ENCODE measurements around the gene EPB41L4B. TPM values are rescaled to one million over a fixed set of nuclear protein-coding genes. Genes with fewer than 3 reads are reported as not detected.

Gene EPB41L4B
- total RNA-seq, 1 donor from 2014 or later, result 0.41 TPM

DNA sequence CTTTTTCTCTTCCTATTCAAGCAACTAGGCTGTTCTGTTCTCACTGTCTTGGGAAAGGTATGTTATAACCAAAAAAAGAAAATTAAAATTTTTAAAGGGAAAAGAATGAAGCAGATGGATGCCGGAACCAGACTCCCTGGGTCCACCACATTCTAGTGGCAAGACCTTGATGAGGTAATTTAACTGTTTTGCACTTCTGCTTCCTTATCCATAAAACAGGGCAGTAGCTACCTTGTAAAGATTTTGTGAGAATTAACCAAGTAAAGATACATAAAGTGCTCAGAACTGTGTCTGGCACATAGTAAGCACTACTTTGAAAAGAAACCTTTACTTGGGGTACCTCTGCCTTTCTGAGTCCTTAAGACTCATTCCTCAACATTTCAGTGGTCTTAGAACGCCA is 17.0 kb downstream of the EPB41L4B start:
- Mint-ChIP-seq H3K36me3 (ENCODE audit: low read depth, unreplicated experiment) (no peaks in the 10 kb centered on the region), H3K9me3 (ENCODE audit: unreplicated experiment) (peaks cover 3% of the 10 kb centered on the region), H3K27ac (ENCODE audit: unreplicated experiment) (no peak overlapping the region), H3K27me3 (ENCODE audit: unreplicated experiment) (peaks cover 6% of the 10 kb centered on the region), H3K4me3 (ENCODE audit: unreplicated experiment) (no peak overlapping the region), H3K4me1 (ENCODE audit: unreplicated experiment) (no peaks in the 10 kb centered on the region)
- TF ChIP-seq, protein P1, sequence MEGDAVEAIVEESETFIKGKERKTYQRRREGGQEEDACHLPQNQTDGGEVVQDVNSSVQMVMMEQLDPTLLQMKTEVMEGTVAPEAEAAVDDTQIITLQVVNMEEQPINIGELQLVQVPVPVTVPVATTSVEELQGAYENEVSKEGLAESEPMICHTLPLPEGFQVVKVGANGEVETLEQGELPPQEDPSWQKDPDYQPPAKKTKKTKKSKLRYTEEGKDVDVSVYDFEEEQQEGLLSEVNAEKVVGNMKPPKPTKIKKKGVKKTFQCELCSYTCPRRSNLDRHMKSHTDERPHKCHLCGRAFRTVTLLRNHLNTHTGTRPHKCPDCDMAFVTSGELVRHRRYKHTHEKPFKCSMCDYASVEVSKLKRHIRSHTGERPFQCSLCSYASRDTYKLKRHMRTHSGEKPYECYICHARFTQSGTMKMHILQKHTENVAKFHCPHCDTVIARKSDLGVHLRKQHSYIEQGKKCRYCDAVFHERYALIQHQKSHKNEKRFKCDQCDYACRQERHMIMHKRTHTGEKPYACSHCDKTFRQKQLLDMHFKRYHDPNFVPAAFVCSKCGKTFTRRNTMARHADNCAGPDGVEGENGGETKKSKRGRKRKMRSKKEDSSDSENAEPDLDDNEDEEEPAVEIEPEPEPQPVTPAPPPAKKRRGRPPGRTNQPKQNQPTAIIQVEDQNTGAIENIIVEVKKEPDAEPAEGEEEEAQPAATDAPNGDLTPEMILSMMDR (IDR thresholded peaks at IDR 0.05; ENCODE audit: unreplicated experiment), result no peak
- no peak for DNase-seq (ENCODE audit: low spot score)

DNA sequence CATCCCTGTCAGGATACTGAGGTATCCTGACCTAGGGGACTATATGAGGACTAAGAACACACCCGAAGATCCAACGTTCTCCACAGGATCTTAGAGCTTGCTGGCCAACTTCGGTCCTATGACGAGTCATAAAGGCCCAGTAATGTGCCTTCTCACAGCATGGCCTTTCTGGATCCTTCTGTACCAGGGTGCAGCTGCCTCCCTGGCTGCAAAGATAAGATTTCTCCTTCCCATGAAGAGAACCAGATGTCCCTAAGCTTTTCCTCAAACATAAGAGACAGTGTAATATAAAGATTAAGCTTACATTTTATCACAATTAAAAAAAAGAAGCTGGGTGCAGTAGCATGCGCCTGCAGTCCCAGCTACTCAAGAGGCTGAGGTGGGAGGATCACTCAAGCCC is 18.3 kb downstream of the EPB41L4B start:
- H3K36me3 Mint-ChIP-seq (ENCODE audit: low read depth, unreplicated experiment), result no peaks in the 10 kb centered on the region
- H3K9me3 Mint-ChIP-seq (ENCODE audit: unreplicated experiment), result peaks cover 3% of the 10 kb centered on the region
- peaks cover 6% of the 10 kb centered on the region for H3K27me3 Mint-ChIP-seq (ENCODE audit: unreplicated experiment)
- no peak overlapping the region for H3K4me3 Mint-ChIP-seq (ENCODE audit: unreplicated experiment)
- no peak overlapping the region for H3K27ac Mint-ChIP-seq (ENCODE audit: unreplicated experiment)
- no peaks in the 10 kb centered on the region for H3K4me1 Mint-ChIP-seq (ENCODE audit: unreplicated experiment)
- TF ChIP-seq, protein P1 (IDR thresholded peaks at IDR 0.05; ENCODE audit: unreplicated experiment), result no peak
- no peak for DNase-seq (ENCODE audit: low spot score)

DNA sequence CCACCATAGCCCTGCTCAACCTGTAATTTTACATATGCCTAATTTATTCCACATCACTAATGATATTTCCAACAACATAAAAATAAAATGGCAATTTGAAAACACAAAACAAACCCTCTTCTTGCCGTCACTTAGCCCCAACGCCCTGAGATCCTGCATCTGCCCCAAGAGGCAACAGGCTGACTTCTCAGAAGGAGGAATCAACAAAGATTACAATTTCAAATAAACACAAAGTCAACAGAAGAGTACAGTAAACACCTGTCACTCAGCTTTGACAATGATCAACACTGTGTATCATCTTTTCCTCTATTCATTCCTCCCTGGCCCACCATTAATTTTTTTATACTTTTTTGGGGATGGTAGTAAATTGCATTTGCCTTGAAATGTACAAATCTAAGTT is 19.8 kb downstream of the EPB41L4B start:
- TF ChIP-seq, protein P1 (IDR thresholded peaks at IDR 0.05; ENCODE audit: unreplicated experiment), result no peak
- H3K4me3 Mint-ChIP-seq (ENCODE audit: unreplicated experiment), result no peak overlapping the region
- peaks cover 3% of the 10 kb centered on the region for H3K9me3 Mint-ChIP-seq (ENCODE audit: unreplicated experiment)
- no peak overlapping the region for H3K27ac Mint-ChIP-seq (ENCODE audit: unreplicated experiment)
- no peak for DNase-seq (ENCODE audit: low spot score)
- peaks cover 6% of the 10 kb centered on the region for H3K27me3 Mint-ChIP-seq (ENCODE audit: unreplicated experiment)
- H3K36me3 Mint-ChIP-seq (ENCODE audit: low read depth, unreplicated experiment), result no peaks in the 10 kb centered on the region
- H3K4me1 Mint-ChIP-seq (ENCODE audit: unreplicated experiment), result no peaks in the 10 kb centered on the region

DNA sequence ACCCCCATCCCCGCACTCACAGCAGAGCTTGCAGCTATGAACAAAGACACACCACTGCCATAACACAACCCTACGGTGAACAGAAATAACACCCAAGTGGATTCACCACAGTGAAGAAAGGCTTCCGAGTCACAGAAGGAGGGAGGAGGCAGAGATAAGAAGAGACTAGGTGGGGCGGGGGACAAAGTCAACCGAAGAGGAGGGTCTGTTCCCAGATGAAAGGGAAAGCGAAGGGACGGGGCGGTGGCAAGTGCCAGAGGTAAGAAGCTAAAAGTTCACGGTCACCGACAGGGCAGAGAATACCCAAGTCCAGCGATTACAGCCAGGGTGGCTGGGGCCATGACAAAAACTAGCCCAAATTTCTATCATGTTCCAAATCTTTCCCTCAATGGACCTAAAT is 21.0 kb downstream of the EPB41L4B start:
- Mint-ChIP-seq H3K4me1 (ENCODE audit: unreplicated experiment) (no peaks in the 10 kb centered on the region), H3K27ac (ENCODE audit: unreplicated experiment) (no peak overlapping the region), H3K36me3 (ENCODE audit: low read depth, unreplicated experiment) (no peaks in the 10 kb centered on the region), H3K4me3 (ENCODE audit: unreplicated experiment) (no peak overlapping the region), H3K27me3 (ENCODE audit: unreplicated experiment) (peaks cover 6% of the 10 kb centered on the region), H3K9me3 (ENCODE audit: unreplicated experiment) (peaks cover 3% of the 10 kb centered on the region)
- DNase-seq (ENCODE audit: low spot score), result no peak
- TF ChIP-seq, protein P1 (IDR thresholded peaks at IDR 0.05; ENCODE audit: unreplicated experiment), result no peak

DNA sequence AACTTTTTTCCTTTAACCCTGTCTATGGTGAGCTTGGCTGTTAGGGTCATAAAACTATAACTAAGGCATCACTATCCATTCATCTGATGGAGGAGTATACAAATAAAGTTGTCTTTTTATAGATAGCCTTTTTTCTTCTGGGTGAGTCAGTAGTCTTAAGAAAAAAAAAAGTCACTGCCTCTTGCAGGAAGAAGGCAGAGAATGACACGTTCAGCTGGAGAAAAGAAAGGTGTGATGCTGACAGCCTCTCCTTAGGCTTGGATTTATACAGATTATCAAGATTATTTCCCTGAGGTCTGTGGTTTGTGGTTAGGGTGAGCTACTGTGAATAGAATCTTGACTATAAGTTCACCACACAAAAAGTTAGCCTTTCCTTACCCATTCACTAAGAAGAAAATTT is 23.0 kb downstream of the EPB41L4B start:
- TF ChIP-seq, protein P1 (IDR thresholded peaks at IDR 0.05; ENCODE audit: unreplicated experiment), result no peak
- no peak for DNase-seq (ENCODE audit: low spot score)
- no peaks in the 10 kb centered on the region for H3K4me1 Mint-ChIP-seq (ENCODE audit: unreplicated experiment)
- H3K27ac Mint-ChIP-seq (ENCODE audit: unreplicated experiment), result no peak overlapping the region
- H3K36me3 Mint-ChIP-seq (ENCODE audit: low read depth, unreplicated experiment), result no peaks in the 10 kb centered on the region
- peaks cover 3% of the 10 kb centered on the region for H3K9me3 Mint-ChIP-seq (ENCODE audit: unreplicated experiment)
- peaks cover 6% of the 10 kb centered on the region for H3K27me3 Mint-ChIP-seq (ENCODE audit: unreplicated experiment)
- no peak overlapping the region for H3K4me3 Mint-ChIP-seq (ENCODE audit: unreplicated experiment)
